Liver (tissue), 9 donors: Measurements from ENCODE around the gene TESPA1. TPM values are rescaled to one million over a fixed set of nuclear protein-coding genes. Genes with fewer than 3 reads are reported as not detected.

Experiments
- DNase-seq: peaks from one replicate; pipeline ENCODE4 v3.0.0-alpha.2; 2017; ENCODE audit warnings: low spot score
- H3K27ac ChIP-seq, 2 donors: one replicate each; pipeline ENCODE4 v1.7.0; 2013; ENCODE audit warnings: inconsistent platforms in 2 of 2, low read length in 2 of 2, control low read depth in 1 of 2, low read depth in 1 of 2, mild to moderate bottlenecking in 1 of 2
- H3K27me3 ChIP-seq, 4 donors: one replicate each; pipeline versions ENCODE4 v1.6.1 to v1.7.0; 2013; ENCODE audit warnings: low read length in 3 of 4, inconsistent platforms in 1 of 4, mild to moderate bottlenecking in 1 of 4, moderate library complexity in 1 of 4; ENCODE audit not compliant: control insufficient read depth in 4 of 4, insufficient read depth in 4 of 4
- H3K36me3 ChIP-seq, 4 donors: one replicate each; pipeline versions ENCODE4 v1.6.1 to v1.7.0; 2013; ENCODE audit warnings: low read length in 3 of 4, mild to moderate bottlenecking in 3 of 4, low read depth in 1 of 4, moderate library complexity in 1 of 4; ENCODE audit not compliant: control insufficient read depth in 4 of 4, insufficient read depth in 3 of 4
- H3K4me1 ChIP-seq, 4 donors: one replicate each; pipeline versions ENCODE4 v1.6.1 to v1.7.0; 2013; ENCODE audit warnings: low read length in 3 of 4, mild to moderate bottlenecking in 3 of 4, moderate library complexity in 1 of 4; ENCODE audit not compliant: control insufficient read depth in 4 of 4, insufficient read depth in 4 of 4
- H3K4me3 ChIP-seq, 3 donors: one replicate each; pipeline versions ENCODE4 v1.6.1 to v1.7.0; 2013; ENCODE audit warnings: low read length in 3 of 3, control low read depth in 1 of 3, low read depth in 1 of 3, mild to moderate bottlenecking in 1 of 3
- H3K9ac ChIP-seq, 2 donors: one replicate each; pipeline ENCODE4 v1.7.0; 2013; ENCODE audit warnings: low read length in 2 of 2, mild to moderate bottlenecking in 2 of 2, moderate library complexity in 2 of 2, control low read depth in 1 of 2, low read depth in 1 of 2
- H3K9me3 ChIP-seq, 4 donors: one replicate each; pipeline versions ENCODE4 v1.6.1 to v1.7.0; 2013; ENCODE audit warnings: low read length in 3 of 4; ENCODE audit not compliant: control insufficient read depth in 4 of 4
- ATF3 ChIP-seq: IDR thresholded peaks from 2 replicates; pipeline ENCODE4 v1.6.1; 2016; ENCODE audit warnings: antibody characterized with exemption
- CTCF ChIP-seq: fragments of 150-350 bp; IDR thresholded peaks from 2 replicates; pipeline ENCODE4 v1.5.1; 2017; ENCODE audit warnings: improper control_type of control experiment, low read depth, low read length; ENCODE audit not compliant: missing input control
- EGR1 ChIP-seq, 2 donors: IDR thresholded peaks; 2 replicates each; pipeline ENCODE4 v1.6.1; 2016 to 2018; ENCODE audit warnings: antibody characterized with exemption in 2 of 2, low read depth in 2 of 2
- FOXA1 ChIP-seq: IDR thresholded peaks from 2 replicates; pipeline ENCODE4 v1.6.1; 2016; ENCODE audit warnings: antibody characterized with exemption
- FOXA2 ChIP-seq: IDR thresholded peaks from 2 replicates; pipeline ENCODE4 v1.6.1; 2016; ENCODE audit warnings: antibody characterized with exemption
- GABPA ChIP-seq, 2 donors: IDR thresholded peaks in 1 of 2; conservative IDR thresholded peaks in 1 of 2; 2 replicates each; pipeline ENCODE4 v1.6.1; 2016; ENCODE audit warnings: antibody characterized with exemption in 2 of 2, mild to moderate bottlenecking in 1 of 2, moderate library complexity in 1 of 2
- HNF4A ChIP-seq, 2 donors: conservative IDR thresholded peaks; 2 replicates each; pipeline ENCODE4 v1.6.1; 2016; ENCODE audit warnings: antibody characterized with exemption in 2 of 2, mild to moderate bottlenecking in 2 of 2
- HNF4G ChIP-seq: IDR thresholded peaks from 2 replicates; pipeline ENCODE4 v1.6.1; 2016; ENCODE audit warnings: antibody characterized with exemption
- NR2F2 ChIP-seq: IDR thresholded peaks from 2 replicates; pipeline ENCODE4 v1.6.1; 2016; ENCODE audit warnings: antibody characterized with exemption
- RAD21 ChIP-seq, 2 donors: IDR thresholded peaks; 2 replicates each; pipeline ENCODE4 v1.6.1; 2016; ENCODE audit warnings: antibody characterized with exemption in 2 of 2, mild to moderate bottlenecking in 2 of 2
- RXRA ChIP-seq, 2 donors: IDR thresholded peaks; 2 replicates each; pipeline ENCODE4 v1.6.1; 2017 to 2018; ENCODE audit warnings: antibody characterized with exemption in 2 of 2, mild to moderate bottlenecking in 1 of 2
- SP1 ChIP-seq: IDR thresholded peaks from 2 replicates; pipeline ENCODE4 v1.6.1; 2018; ENCODE audit warnings: antibody characterized with exemption, mild to moderate bottlenecking
- YY1 ChIP-seq: IDR thresholded peaks from 2 replicates; pipeline ENCODE4 v1.6.1; 2016; ENCODE audit warnings: antibody characterized with exemption, mild to moderate bottlenecking
- ZBTB33 ChIP-seq: IDR thresholded peaks from 2 replicates; pipeline ENCODE4 v1.6.1; 2016; ENCODE audit warnings: antibody characterized with exemption
- WGBS: extraction: QIAGEN DNeasy Blood & Tissue Kit; methylation state at CpG from one replicate; pipeline ENCODE4 v1.1.7; 2013; 5-methylcytosine and 5-hydroxymethylcytosine counted together
- polyA plus RNA-seq, 2 donors: library from polyadenylated mRNA; stranded (reverse) in 1 of 2; unstranded in 1 of 2; fragments of 200-250 nt in 1 of 2; fragments of >200 nt in 1 of 2; fragmentation: Nextera tagmentation in 1 of 2; extraction: Ambion mirVana in 1 of 2; gene quantifications; one replicate each; pipeline versions ENCODE4 v1.2.1 to v1.2.3, GENCODE V29; 2013 to 2015
- total RNA-seq, 2 donors: library from RNA; depleted of rRNA; stranded (reverse); fragments of >200 nt; gene quantifications; one replicate each; pipeline ENCODE4 v1.2.3, GENCODE V29; 2014
- TF ChIP-seq, protein P1 (sequence below): IDR thresholded peaks from 2 replicates; pipeline ENCODE4 v1.6.1; 2016; ENCODE audit warnings: antibody characterized with exemption, mild to moderate bottlenecking
- TF ChIP-seq, protein P2 (sequence below): IDR thresholded peaks from 2 replicates; pipeline ENCODE4 v1.6.1; 2016; ENCODE audit warnings: antibody characterized with exemption
- donor health status: healthy.
- donor health status: healthy.
- donor health status: healthy.
- donor health status: healthy.
- donor health status: healthy.

Gene TESPA1
- total and polyA plus RNA-seq, 4 donors: 0.10 to 3.2 (median 0.42) TPM

DNA sequence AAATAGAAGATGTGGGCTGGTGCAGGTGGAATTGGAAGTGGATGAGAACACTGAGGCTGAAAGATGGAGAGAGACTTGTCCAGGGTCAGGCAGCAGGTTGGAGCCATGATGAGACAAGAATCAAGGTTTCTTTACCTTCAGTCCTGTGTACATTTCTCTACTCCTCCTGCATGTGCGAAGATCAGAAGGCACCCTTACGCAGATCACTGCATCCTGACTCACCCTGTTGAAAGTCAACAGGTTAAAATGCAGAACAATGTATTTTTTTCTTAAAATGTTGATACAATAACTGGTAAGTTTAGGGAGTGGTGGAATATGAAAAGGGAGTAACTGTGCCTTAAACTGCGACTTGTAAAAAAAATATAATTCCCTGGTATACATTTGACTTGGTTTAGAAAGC, 47.8 kb downstream of the TESPA1 start:
- WGBS: 61% methylated on average over 3 of the region's 3 CpGs
- Histone ChIP-seq H3K9ac (no peak overlapping the region), H3K4me3 (no peak overlapping the region), H3K27ac (no peak overlapping the region), H3K27me3 (no peaks in the 10 kb centered on the region), H3K9me3 (no peaks in the 10 kb centered on the region), H3K4me1 (no peaks in the 10 kb centered on the region), H3K36me3 (no peaks in the 10 kb centered on the region)
- no peak for TF ChIP-seq CTCF
- TF ChIP-seq GABPA (IDR thresholded peaks at IDR 0.05 in 1 of 2, conservative IDR thresholded peaks at IDR 0.05 in 1 of 2): no peak
- no peak for TF ChIP-seq ZBTB33
- TF ChIP-seq SP1: no peak
- TF ChIP-seq, protein P1, sequence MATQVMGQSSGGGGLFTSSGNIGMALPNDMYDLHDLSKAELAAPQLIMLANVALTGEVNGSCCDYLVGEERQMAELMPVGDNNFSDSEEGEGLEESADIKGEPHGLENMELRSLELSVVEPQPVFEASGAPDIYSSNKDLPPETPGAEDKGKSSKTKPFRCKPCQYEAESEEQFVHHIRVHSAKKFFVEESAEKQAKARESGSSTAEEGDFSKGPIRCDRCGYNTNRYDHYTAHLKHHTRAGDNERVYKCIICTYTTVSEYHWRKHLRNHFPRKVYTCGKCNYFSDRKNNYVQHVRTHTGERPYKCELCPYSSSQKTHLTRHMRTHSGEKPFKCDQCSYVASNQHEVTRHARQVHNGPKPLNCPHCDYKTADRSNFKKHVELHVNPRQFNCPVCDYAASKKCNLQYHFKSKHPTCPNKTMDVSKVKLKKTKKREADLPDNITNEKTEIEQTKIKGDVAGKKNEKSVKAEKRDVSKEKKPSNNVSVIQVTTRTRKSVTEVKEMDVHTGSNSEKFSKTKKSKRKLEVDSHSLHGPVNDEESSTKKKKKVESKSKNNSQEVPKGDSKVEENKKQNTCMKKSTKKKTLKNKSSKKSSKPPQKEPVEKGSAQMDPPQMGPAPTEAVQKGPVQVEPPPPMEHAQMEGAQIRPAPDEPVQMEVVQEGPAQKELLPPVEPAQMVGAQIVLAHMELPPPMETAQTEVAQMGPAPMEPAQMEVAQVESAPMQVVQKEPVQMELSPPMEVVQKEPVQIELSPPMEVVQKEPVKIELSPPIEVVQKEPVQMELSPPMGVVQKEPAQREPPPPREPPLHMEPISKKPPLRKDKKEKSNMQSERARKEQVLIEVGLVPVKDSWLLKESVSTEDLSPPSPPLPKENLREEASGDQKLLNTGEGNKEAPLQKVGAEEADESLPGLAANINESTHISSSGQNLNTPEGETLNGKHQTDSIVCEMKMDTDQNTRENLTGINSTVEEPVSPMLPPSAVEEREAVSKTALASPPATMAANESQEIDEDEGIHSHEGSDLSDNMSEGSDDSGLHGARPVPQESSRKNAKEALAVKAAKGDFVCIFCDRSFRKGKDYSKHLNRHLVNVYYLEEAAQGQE: no peak
- no peak for TF ChIP-seq RXRA (IDR thresholded peaks at IDR 0.05)
- no peak for DNase-seq

- WGBS: 56% methylated on average over 5 of the region's 5 CpGs
Observed at GRCh38 chr12:54935235-54935951, 49.2 kb downstream of the TESPA1 start.

GRCh38 chr12:54934419-54934818, 50.1 kb downstream of the TESPA1 start:
- H3K27ac ChIP-seq: no peak overlapping the region
- DNase-seq: no peak
- H3K36me3 ChIP-seq: no peaks in the 10 kb centered on the region
- no peak overlapping the region for H3K4me3 ChIP-seq
- H3K4me1 ChIP-seq: no peaks in the 10 kb centered on the region
- H3K27me3 ChIP-seq: no peaks in the 10 kb centered on the region
- WGBS: 78% methylated on average over 1 of the region's 1 CpG
- no peak overlapping the region for H3K9ac ChIP-seq
- H3K9me3 ChIP-seq: peaks cover 0 to 5% (median 0%) of the 10 kb centered on the region in 4 donors
- TF ChIP-seq YY1 (no peak), NR2F2 (no peak), FOXA1 (no peak), ATF3 (no peak), CTCF (no peak), RAD21 (IDR thresholded peaks at IDR 0.05) (no peak), SP1 (no peak), RXRA (IDR thresholded peaks at IDR 0.05) (no peak), HNF4G (no peak), EGR1 (IDR thresholded peaks at IDR 0.05; ENCODE audit: low read depth in 2 of 2) (no peak), HNF4A (conservative IDR thresholded peaks at IDR 0.05) (no peak), FOXA2 (no peak), GABPA (IDR thresholded peaks at IDR 0.05 in 1 of 2, conservative IDR thresholded peaks at IDR 0.05 in 1 of 2) (no peak)
- TF ChIP-seq, protein P2, sequence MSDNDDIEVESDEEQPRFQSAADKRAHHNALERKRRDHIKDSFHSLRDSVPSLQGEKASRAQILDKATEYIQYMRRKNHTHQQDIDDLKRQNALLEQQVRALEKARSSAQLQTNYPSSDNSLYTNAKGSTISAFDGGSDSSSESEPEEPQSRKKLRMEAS: no peak

More at GRCh38 chr12:54935235-54935951, 49.2 kb downstream of the TESPA1 start:
- Histone ChIP-seq H3K9ac (no peak overlapping the region), H3K36me3 (no peaks in the 10 kb centered on the region), H3K27ac (no peak overlapping the region), H3K27me3 (no peaks in the 10 kb centered on the region), H3K4me3 (no peak overlapping the region), H3K9me3 (peaks cover 0 to under 1% (median 0%) of the 10 kb centered on the region in 4 donors), H3K4me1 (no peaks in the 10 kb centered on the region)
- no peak for DNase-seq
- TF ChIP-seq RAD21 (IDR thresholded peaks at IDR 0.05) (peak; percentile 33 to 60), EGR1 (IDR thresholded peaks at IDR 0.05; ENCODE audit: low read depth in 2 of 2) (no peak)
